ENCODE results near the gene COL26A1.

DNA sequence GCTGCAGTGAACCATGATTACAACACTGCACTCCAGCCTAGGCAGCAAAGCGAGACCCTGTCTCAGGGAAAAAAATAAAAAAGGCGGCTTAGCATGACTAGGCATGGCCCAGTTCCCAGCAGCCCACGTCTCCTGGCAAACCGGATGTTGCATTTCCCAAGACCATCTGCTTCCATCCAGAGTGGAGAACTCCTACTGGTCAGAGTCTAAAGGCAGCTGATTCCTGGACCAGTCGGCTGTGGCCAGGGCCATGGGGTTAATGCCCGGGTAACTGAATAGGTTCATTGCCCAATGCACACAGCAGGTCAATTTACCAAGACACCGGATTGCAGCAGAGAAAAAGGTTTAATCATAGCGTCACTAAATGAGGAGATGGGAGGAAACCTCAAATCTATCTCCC is 133.3 kb downstream of the COL26A1 start:
- TF ChIP-seq, protein P1, sequence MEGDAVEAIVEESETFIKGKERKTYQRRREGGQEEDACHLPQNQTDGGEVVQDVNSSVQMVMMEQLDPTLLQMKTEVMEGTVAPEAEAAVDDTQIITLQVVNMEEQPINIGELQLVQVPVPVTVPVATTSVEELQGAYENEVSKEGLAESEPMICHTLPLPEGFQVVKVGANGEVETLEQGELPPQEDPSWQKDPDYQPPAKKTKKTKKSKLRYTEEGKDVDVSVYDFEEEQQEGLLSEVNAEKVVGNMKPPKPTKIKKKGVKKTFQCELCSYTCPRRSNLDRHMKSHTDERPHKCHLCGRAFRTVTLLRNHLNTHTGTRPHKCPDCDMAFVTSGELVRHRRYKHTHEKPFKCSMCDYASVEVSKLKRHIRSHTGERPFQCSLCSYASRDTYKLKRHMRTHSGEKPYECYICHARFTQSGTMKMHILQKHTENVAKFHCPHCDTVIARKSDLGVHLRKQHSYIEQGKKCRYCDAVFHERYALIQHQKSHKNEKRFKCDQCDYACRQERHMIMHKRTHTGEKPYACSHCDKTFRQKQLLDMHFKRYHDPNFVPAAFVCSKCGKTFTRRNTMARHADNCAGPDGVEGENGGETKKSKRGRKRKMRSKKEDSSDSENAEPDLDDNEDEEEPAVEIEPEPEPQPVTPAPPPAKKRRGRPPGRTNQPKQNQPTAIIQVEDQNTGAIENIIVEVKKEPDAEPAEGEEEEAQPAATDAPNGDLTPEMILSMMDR (conservative IDR thresholded peaks at IDR 0.05; ENCODE audit: low read depth, low read length): no peak
- TF ChIP-seq EZH2 (IDR thresholded peaks at IDR 0.05; ENCODE audit: borderline replicate concordance, low read depth, low read length, poor library complexity, severe bottlenecking): no peak

Data from A673 (cell line).